Fibroblast of lung (primary cell): ENCODE data around the gene ST8SIA6.

Experiments
- CTCF ChIP-seq, 2 donors: IDR thresholded peaks in 1 of 2; conservative IDR thresholded peaks in 1 of 2; 1 replicate in 1 of 2; 2 replicates in 1 of 2; pipeline ENCODE4 v1.5.1; 2011 to 2012; ENCODE audit warnings: low read length in 2 of 2, control low read depth in 1 of 2, inconsistent platforms in 1 of 2, low read depth in 1 of 2, mild to moderate bottlenecking in 1 of 2
- EZH2 ChIP-seq: IDR thresholded peaks from 2 replicates; pipeline ENCODE4 v1.5.1; 2012; ENCODE audit warnings: low read length, control low read depth, mild to moderate bottlenecking; ENCODE audit errors: missing control alignments

GRCh38 chr10:17358461-17358860, 95.9 kb downstream of the ST8SIA6 start:
- no peak for TF ChIP-seq CTCF (conservative IDR thresholded peaks at IDR 0.05 in 1 of 2, IDR thresholded peaks at IDR 0.05 in 1 of 2; ENCODE audit: low read depth in 1 of 2, low read length in 2 of 2)
- TF ChIP-seq EZH2: no peak
